NB4 (cell line): ENCODE data around the gene ZNF628.

Experiments used
- POLR2A ChIP-seq: IDR thresholded peaks from 2 replicates; pipeline ENCODE4 v1.6.1; 2011; ENCODE audit warnings: mild to moderate bottlenecking; ENCODE audit not compliant: insufficient read length; ENCODE audit errors: extremely low read depth
- TF ChIP-seq, protein P1 (sequence below): IDR thresholded peaks from one replicate; pipeline ENCODE4 v1.5.1; 2012; ENCODE audit warnings: low read depth, low read length

DNA sequence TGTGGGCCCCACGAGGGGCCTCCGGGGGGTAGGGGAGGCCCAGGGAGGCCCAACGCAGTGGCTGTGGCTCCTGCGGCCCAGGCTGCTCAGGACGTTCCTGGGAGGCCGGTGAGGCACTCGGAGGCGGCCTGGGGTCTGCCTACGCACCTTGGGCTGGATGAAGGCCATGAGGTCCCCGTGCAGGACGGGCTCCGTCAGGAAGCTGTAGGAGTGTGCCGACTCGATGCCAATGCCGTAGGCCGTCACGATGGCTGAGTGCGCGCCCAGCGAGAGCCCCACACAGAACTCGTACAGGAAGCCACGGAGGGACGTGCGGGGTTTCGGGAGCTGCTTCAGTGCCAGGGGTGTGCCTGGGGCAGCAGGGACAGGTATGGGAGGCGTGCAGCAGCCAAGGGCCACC, 54.6 kb downstream of the ZNF628 start:
- TF ChIP-seq POLR2A: no peak
- TF ChIP-seq, protein P1, sequence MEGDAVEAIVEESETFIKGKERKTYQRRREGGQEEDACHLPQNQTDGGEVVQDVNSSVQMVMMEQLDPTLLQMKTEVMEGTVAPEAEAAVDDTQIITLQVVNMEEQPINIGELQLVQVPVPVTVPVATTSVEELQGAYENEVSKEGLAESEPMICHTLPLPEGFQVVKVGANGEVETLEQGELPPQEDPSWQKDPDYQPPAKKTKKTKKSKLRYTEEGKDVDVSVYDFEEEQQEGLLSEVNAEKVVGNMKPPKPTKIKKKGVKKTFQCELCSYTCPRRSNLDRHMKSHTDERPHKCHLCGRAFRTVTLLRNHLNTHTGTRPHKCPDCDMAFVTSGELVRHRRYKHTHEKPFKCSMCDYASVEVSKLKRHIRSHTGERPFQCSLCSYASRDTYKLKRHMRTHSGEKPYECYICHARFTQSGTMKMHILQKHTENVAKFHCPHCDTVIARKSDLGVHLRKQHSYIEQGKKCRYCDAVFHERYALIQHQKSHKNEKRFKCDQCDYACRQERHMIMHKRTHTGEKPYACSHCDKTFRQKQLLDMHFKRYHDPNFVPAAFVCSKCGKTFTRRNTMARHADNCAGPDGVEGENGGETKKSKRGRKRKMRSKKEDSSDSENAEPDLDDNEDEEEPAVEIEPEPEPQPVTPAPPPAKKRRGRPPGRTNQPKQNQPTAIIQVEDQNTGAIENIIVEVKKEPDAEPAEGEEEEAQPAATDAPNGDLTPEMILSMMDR: no peak
